ENCODE data around the gene PCDHGA1. TPM values are rescaled to one million over a fixed set of nuclear protein-coding genes. Genes with fewer than 3 reads are reported as not detected.

PCDHGA1 gene
- total RNA-seq, 1 experiment from 2014 or later = 0.04 TPM

DNA sequence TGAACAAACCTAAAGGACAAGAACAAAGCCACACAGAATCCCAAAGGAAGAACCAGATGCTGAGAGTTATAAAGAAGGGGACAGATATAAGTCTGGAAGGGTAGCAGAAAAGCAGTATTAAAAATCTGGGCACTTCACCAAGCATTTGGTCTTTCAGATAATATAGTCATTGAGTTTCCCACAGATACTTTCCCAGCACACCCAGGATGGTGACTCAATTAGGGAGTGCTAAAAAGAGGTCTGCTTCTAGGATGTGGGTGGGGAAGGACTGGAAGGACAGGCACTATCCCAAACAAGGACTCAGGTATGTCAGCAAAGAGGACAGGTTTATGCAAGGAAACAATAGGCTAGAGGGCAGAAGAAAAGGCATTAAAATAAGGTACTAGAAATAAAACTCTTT lies 229.1 kb downstream of the PCDHGA1 start:
- Histone ChIP-seq H3K9me3 (ENCODE audit: low read length) (no peaks in the 10 kb centered on the region), H3K4me1 (ENCODE audit: insufficient read depth, low read length) (peaks cover 39% of the 10 kb centered on the region), H2AFZ (ENCODE audit: low read length) (no peak overlapping the region), H3K79me2 (ENCODE audit: low read length) (peaks cover 8% of the 10 kb centered on the region; the same call in 1 of the 2 replicates), H3F3A (ENCODE audit: low read length, unreplicated experiment) (peaks cover 3% of the 10 kb centered on the region), H3K27me3 (ENCODE audit: low read length) (no peaks in the 10 kb centered on the region), H4K20me1 (ENCODE audit: low read length) (no peaks in the 10 kb centered on the region), H3K4me3 (ENCODE audit: low read length) (no peak overlapping the region), H3K36me3 (ENCODE audit: low read depth, low read length) (peaks cover 45% of the 10 kb centered on the region), H3K4me2 (ENCODE audit: low read length) (peak overlapping the region; percentile 55), H3K27ac (ENCODE audit: low read length) (peak overlapping the region; percentile 98), H3K9me2 (replicated peaks; ENCODE audit: low read length) (no peaks in the 10 kb centered on the region), H3K9ac (ENCODE audit: low read length) (peak overlapping the region; percentile 84)
- peak; percentile 58 for ATAC-seq
- BruUV-seq (replicated peaks) = no TSS peak
- TF ChIP-seq EZH2 (IDR thresholded peaks at IDR 0.05; ENCODE audit: low read length, unreplicated experiment) (no peak), EZH2phosphoT487 (IDR thresholded peaks at IDR 0.05; ENCODE audit: borderline replicate concordance, low read length) (no peak)
- TF ChIP-seq, protein P1, sequence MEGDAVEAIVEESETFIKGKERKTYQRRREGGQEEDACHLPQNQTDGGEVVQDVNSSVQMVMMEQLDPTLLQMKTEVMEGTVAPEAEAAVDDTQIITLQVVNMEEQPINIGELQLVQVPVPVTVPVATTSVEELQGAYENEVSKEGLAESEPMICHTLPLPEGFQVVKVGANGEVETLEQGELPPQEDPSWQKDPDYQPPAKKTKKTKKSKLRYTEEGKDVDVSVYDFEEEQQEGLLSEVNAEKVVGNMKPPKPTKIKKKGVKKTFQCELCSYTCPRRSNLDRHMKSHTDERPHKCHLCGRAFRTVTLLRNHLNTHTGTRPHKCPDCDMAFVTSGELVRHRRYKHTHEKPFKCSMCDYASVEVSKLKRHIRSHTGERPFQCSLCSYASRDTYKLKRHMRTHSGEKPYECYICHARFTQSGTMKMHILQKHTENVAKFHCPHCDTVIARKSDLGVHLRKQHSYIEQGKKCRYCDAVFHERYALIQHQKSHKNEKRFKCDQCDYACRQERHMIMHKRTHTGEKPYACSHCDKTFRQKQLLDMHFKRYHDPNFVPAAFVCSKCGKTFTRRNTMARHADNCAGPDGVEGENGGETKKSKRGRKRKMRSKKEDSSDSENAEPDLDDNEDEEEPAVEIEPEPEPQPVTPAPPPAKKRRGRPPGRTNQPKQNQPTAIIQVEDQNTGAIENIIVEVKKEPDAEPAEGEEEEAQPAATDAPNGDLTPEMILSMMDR (conservative IDR thresholded peaks at IDR 0.05; ENCODE audit: low read depth, low read length) = no peak
- POLR2A ChIA-PET (ENCODE audit: unreplicated experiment) = no interaction called here
- intact Hi-C loops (cut with micrococcal nuclease) = no loop called here
- peak; percentile 57 for DNase-seq
- CTCF ChIA-PET = no interaction called here

DNA sequence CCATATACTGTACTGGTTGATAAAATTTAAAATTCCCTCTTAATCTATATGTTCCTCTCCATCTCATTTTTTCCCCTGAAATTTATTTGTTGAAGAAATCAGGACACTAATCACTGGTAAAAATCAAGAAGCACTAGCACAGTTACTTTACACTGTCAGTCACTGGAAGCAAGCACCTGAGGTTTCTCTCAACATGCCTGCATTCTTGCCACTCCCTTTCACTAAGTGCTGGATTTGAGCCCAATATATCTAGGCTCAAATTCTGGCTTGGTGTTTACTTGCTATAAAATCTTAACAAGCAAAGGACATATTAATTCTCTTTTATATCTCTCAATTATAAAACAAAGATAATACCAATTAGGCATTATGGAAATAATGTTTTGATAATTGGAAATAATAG lies 229.8 kb downstream of the PCDHGA1 start:
- CTCF ChIA-PET = interaction anchor here (0.6 to 1.5 kb wide), 4 partner anchors 23 to 466 kb away, joined by 4 to 10 read pairs (median 5); partner anchors contain the start of genes PCDHB2, PCDHGA5 and PCDHGB2
- peak overlapping the region; percentile 84 for H3K9ac ChIP-seq (ENCODE audit: low read length)
- no peaks in the 10 kb centered on the region for H3K9me2 ChIP-seq (replicated peaks; ENCODE audit: low read length)
- peak overlapping the region; percentile 55 for H3K4me2 ChIP-seq (ENCODE audit: low read length)
- H3K27ac ChIP-seq (ENCODE audit: low read length) = peak overlapping the region; percentile 98
- DNase-seq = peak; percentile 34
- peaks cover 48% of the 10 kb centered on the region for H3K36me3 ChIP-seq (ENCODE audit: low read depth, low read length)
- no peaks in the 10 kb centered on the region for H3K9me3 ChIP-seq (ENCODE audit: low read length)
- intact Hi-C loops (cut with micrococcal nuclease) = loop anchor here (1.0 to 10.0 kb wide), 6 partner anchors 39 to 715 kb away; partner anchors contain the start of genes PCDHA8, PCDHA9, PCDHB2 and PCDHB9
- POLR2A ChIA-PET (ENCODE audit: unreplicated experiment) = no interaction called here
- peaks cover 42% of the 10 kb centered on the region for H3K4me1 ChIP-seq (ENCODE audit: insufficient read depth, low read length)
- H2AFZ ChIP-seq (ENCODE audit: low read length) = no peak overlapping the region
- no TSS peak for BruUV-seq (replicated peaks)
- ATAC-seq = peak; percentile 49
- no peaks in the 10 kb centered on the region for H3K27me3 ChIP-seq (ENCODE audit: low read length)
- no peaks in the 10 kb centered on the region for H4K20me1 ChIP-seq (ENCODE audit: low read length)
- TF ChIP-seq EZH2phosphoT487 (IDR thresholded peaks at IDR 0.05; ENCODE audit: borderline replicate concordance, low read length) (no peak), EZH2 (IDR thresholded peaks at IDR 0.05; ENCODE audit: low read length, unreplicated experiment) (no peak)
- TF ChIP-seq, protein P1 (conservative IDR thresholded peaks at IDR 0.05; ENCODE audit: low read depth, low read length) = no peak
- H3K4me3 ChIP-seq (ENCODE audit: low read length) = no peak overlapping the region
- peaks cover 8% of the 10 kb centered on the region for H3F3A ChIP-seq (ENCODE audit: low read length, unreplicated experiment)
- H3K79me2 ChIP-seq (ENCODE audit: low read length) = peaks cover 8% of the 10 kb centered on the region; the same call in 1 of the 2 replicates
